H1 (cell line): ENCODE data around the gene NUTM1. TPM values are rescaled to one million over a fixed set of nuclear protein-coding genes. Genes with fewer than 3 reads are reported as not detected.

ENCODE experiments used
- CTCF ChIA-PET: fragments of 300-600 bp; sonication (Branson Sonifier 250); formaldehyde crosslinking; loops from one replicate; lab custom pipeline; 2021; ENCODE audit not compliant: partially characterized antibody; lab: Charles Lee
- POLR2A ChIA-PET: fragments of 300-600 bp; sonication (Branson Sonifier 250); formaldehyde crosslinking; loops from one replicate; lab custom pipeline; 2021; ENCODE audit warnings: inconsistent platforms; ENCODE audit not compliant: partially characterized antibody; lab: Charles Lee
- DNase-seq, 2 experiments: peaks; one replicate each; pipeline versions ENCODE4 v3.0.0 to v3.0.0-alpha.2; 2010 to 2022; ENCODE audit warnings: low spot score in 2 of 2, low read depth in 1 of 2, mixed read lengths in 1 of 2
- FAIRE-seq: peaks from 2 replicates; lab custom pipeline; 2011; peaks lifted over from hg19 to GRCh38; lab: Jason Lieb, UNC
- H2AFZ ChIP-seq: 2 replicates; pipeline ENCODE4 v1.8.1; 2012; ENCODE audit warnings: low read length, inconsistent platforms
- H2AK5ac ChIP-seq: 2 replicates; pipeline ENCODE4 v1.6.1; 2013; ENCODE audit warnings: low read depth, low read length
- H2BK120ac ChIP-seq: replicated peaks from 2 replicates; pipeline ENCODE3; 2013; ENCODE audit warnings: low read depth, low read length, inconsistent platforms
- H2BK12ac ChIP-seq: 2 replicates; pipeline ENCODE4 v1.6.1; 2013; ENCODE audit warnings: low read depth, low read length
- H2BK15ac ChIP-seq: 2 replicates; pipeline ENCODE4 v1.6.1; 2013; ENCODE audit warnings: low read length
- H2BK20ac ChIP-seq: 2 replicates; pipeline ENCODE4 v1.6.1; 2013; ENCODE audit warnings: low read length
- H2BK5ac ChIP-seq: 2 replicates; pipeline ENCODE4 v1.6.1; 2013; ENCODE audit warnings: low read depth, low read length
- H3K14ac ChIP-seq: 2 replicates; pipeline ENCODE4 v1.6.1; 2013; ENCODE audit warnings: inconsistent platforms; ENCODE audit not compliant: insufficient read length
- H3K18ac ChIP-seq: 2 replicates; pipeline ENCODE4 v1.6.1; 2013; ENCODE audit warnings: low read length; ENCODE audit errors: extremely low read depth
- H3K23ac ChIP-seq: 2 replicates; pipeline ENCODE4 v1.6.1; 2013; ENCODE audit warnings: inconsistent platforms; ENCODE audit not compliant: insufficient read length
- H3K23me2 ChIP-seq: 2 replicates; pipeline ENCODE4 v1.6.1; 2013; ENCODE audit warnings: low read depth, low read length
- H3K27ac ChIP-seq: 2 replicates; pipeline ENCODE4 v1.6.1; 2011; ENCODE audit warnings: low read depth, low read length, inconsistent platforms
- H3K27me3 ChIP-seq, 4 experiments: replicated peaks in 1 of 4; 1 replicate in 1 of 4; 2 replicates in 3 of 4; pipeline versions ENCODE4 v1.6.1 to v1.8.1; 2011 to 2013; ENCODE audit warnings: low read length in 3 of 4, mild to moderate bottlenecking in 3 of 4, inconsistent platforms in 2 of 4, mixed read lengths in 2 of 4, moderate library complexity in 1 of 4; ENCODE audit not compliant: control insufficient read depth in 3 of 4, insufficient read depth in 3 of 4; ENCODE audit errors: extremely low read depth in 1 of 4
- H3K36me3 ChIP-seq, 4 experiments: 2 replicates each; pipeline versions ENCODE4 v1.6.1 to v1.8.1; 2011 to 2013; ENCODE audit warnings: mild to moderate bottlenecking in 4 of 4, low read length in 3 of 4, moderate library complexity in 2 of 4, control low read depth in 1 of 4, inconsistent platforms in 1 of 4; ENCODE audit not compliant: insufficient read depth in 4 of 4, control insufficient read depth in 2 of 4
- H3K4ac ChIP-seq: replicated peaks from 2 replicates; pipeline ENCODE3; 2013; ENCODE audit warnings: low read length, low read depth, mixed read lengths, inconsistent platforms; ENCODE audit not compliant: insufficient read length
- H3K4me1 ChIP-seq, 4 experiments: replicated peaks in 1 of 4; 1 replicate in 1 of 4; 2 replicates in 3 of 4; pipeline versions ENCODE4 v1.6.1 to v1.8.1; 2011 to 2013; ENCODE audit warnings: low read length in 3 of 4, inconsistent platforms in 2 of 4, mixed read lengths in 1 of 4; ENCODE audit not compliant: insufficient read depth in 4 of 4, control insufficient read depth in 3 of 4
- H3K4me2 ChIP-seq, 2 experiments: 2 replicates each; pipeline versions ENCODE4 v1.6.1 to v1.8.1; 2011 to 2013; ENCODE audit warnings: low read depth in 2 of 2, low read length in 2 of 2, control low read depth in 1 of 2, inconsistent platforms in 1 of 2, mild to moderate bottlenecking in 1 of 2; ENCODE audit not compliant: insufficient read depth in 1 of 2
- H3K4me3 ChIP-seq, 4 experiments: fragments of 200-600, 300-600 bp in 1 of 4; sonication (generic), shearing (Covaris generic), sonication (Bioruptor Twin) in 1 of 4; 2 replicates each; pipeline versions ENCODE4 v1.5.1 to v1.8.1; 2011 to 2016; ENCODE audit warnings: low read length in 4 of 4, low read depth in 3 of 4, control low read depth in 2 of 4, inconsistent platforms in 2 of 4, mild to moderate bottlenecking in 2 of 4, mixed read lengths in 1 of 4, moderate library complexity in 1 of 4; ENCODE audit not compliant: insufficient read depth in 2 of 4; ENCODE audit errors: extremely low read depth in 1 of 4
- H3K56ac ChIP-seq: replicated peaks from 2 replicates; pipeline ENCODE3; 2013; ENCODE audit warnings: low read depth, mild to moderate bottlenecking, mixed read lengths, low read length, inconsistent platforms; ENCODE audit not compliant: insufficient read length
- H3K79me1 ChIP-seq: 2 replicates; pipeline ENCODE4 v1.6.1; 2013; ENCODE audit warnings: low read depth, low read length, control low read depth
- H3K79me2 ChIP-seq, 2 experiments: 2 replicates each; pipeline versions ENCODE4 v1.6.1 to v1.8.1; 2012 to 2013; ENCODE audit warnings: low read length in 2 of 2, mild to moderate bottlenecking in 2 of 2, inconsistent platforms in 1 of 2; ENCODE audit not compliant: insufficient read depth in 2 of 2, control insufficient read depth in 1 of 2
- H3K9ac ChIP-seq, 4 experiments: replicated peaks in 1 of 4; 1 replicate in 1 of 4; 2 replicates in 3 of 4; pipeline versions ENCODE4 v1.6.1 to v1.8.1; 2011 to 2013; ENCODE audit warnings: low read depth in 3 of 4, low read length in 3 of 4, control low read depth in 2 of 4, mild to moderate bottlenecking in 2 of 4, moderate library complexity in 2 of 4, inconsistent platforms in 1 of 4; ENCODE audit errors: extremely low read depth in 1 of 4
- H3K9me3 ChIP-seq, 2 experiments: 2 replicates each; pipeline versions ENCODE4 v1.6.1 to v1.8.1; 2012 to 2013; ENCODE audit warnings: mild to moderate bottlenecking in 2 of 2, moderate library complexity in 2 of 2, control low read depth in 1 of 2, inconsistent platforms in 1 of 2, low read depth in 1 of 2, low read length in 1 of 2, mixed read lengths in 1 of 2; ENCODE audit not compliant: insufficient read depth in 2 of 2
- H4K20me1 ChIP-seq, 2 experiments: replicated peaks in 1 of 2; 2 replicates each; pipeline versions ENCODE3 to v1.8.1; 2011 to 2013; ENCODE audit warnings: inconsistent platforms in 2 of 2, low read length in 2 of 2, mild to moderate bottlenecking in 1 of 2; ENCODE audit not compliant: insufficient read depth in 2 of 2, control insufficient read depth in 1 of 2
- H4K5ac ChIP-seq: 2 replicates; pipeline ENCODE4 v1.6.1; 2013; ENCODE audit warnings: low read length, low read depth, mixed read lengths, inconsistent platforms; ENCODE audit not compliant: insufficient read length
- H4K8ac ChIP-seq: 2 replicates; pipeline ENCODE4 v1.8.0; 2013; ENCODE audit warnings: mild to moderate bottlenecking, moderate library complexity, low read length, inconsistent platforms; ENCODE audit not compliant: insufficient read depth; ENCODE audit errors: extremely low read depth
- H4K91ac ChIP-seq: replicated peaks from 2 replicates; pipeline ENCODE3; 2013; ENCODE audit warnings: low read length, mixed read lengths, inconsistent platforms; ENCODE audit not compliant: insufficient read length
- EP300 ChIP-seq, 2 experiments: IDR thresholded peaks; 1 replicate in 1 of 2; 2 replicates in 1 of 2; pipeline ENCODE4 v1.6.1; 2011 to 2012; ENCODE audit warnings: low read depth in 2 of 2, low read length in 2 of 2, mild to moderate bottlenecking in 2 of 2, borderline replicate concordance in 1 of 2, inconsistent platforms in 1 of 2, moderate library complexity in 1 of 2
- NANOG ChIP-seq: IDR thresholded peaks from 2 replicates; pipeline ENCODE4 v1.6.1; 2011; ENCODE audit warnings: low read length, low read depth, mild to moderate bottlenecking, inconsistent platforms; ENCODE audit not compliant: insufficient read depth, poor library complexity, severe bottlenecking
- POLR2A ChIP-seq, 2 experiments: IDR thresholded peaks; 1 replicate in 1 of 2; 2 replicates in 1 of 2; pipeline ENCODE4 v1.6.1; 2011; ENCODE audit warnings: low read depth in 2 of 2, low read length in 2 of 2, mild to moderate bottlenecking in 2 of 2; ENCODE audit errors: control extremely low read depth in 1 of 2
- SIRT6 ChIP-seq: IDR thresholded peaks from one replicate; pipeline ENCODE4 v1.7.1; 2012; ENCODE audit warnings: low read length, inconsistent platforms
- SP1 ChIP-seq: IDR thresholded peaks from 2 replicates; pipeline ENCODE4 v1.6.1; 2011; ENCODE audit warnings: low read depth, low read length
- TAF7 ChIP-seq: optimal IDR thresholded peaks from 2 replicates; pipeline ENCODE3; 2011; ENCODE audit warnings: low read depth, mild to moderate bottlenecking, inconsistent platforms, low read length, moderate library complexity, borderline replicate concordance
- ZNF274 ChIP-seq: IDR thresholded peaks from 2 replicates; pipeline ENCODE4 v1.7.0; 2012; ENCODE audit warnings: low read length, borderline replicate concordance; ENCODE audit errors: extremely low read depth
- WGBS, 2 experiments: shearing (Covaris generic) in 1 of 2; methylation state at CpG; one replicate each; pipeline versions ENCODE4 v1.1.6 to v1.1.7; 2013 to 2015; ENCODE audit warnings: low lambda C conversion rate in 2 of 2, mixed read lengths in 2 of 2, inconsistent platforms in 1 of 2, low coverage in 1 of 2, missing lambda C conversion rate in 1 of 2; ENCODE audit not compliant: insufficient replicate concordance in 2 of 2, insufficient coverage in 1 of 2, insufficient read length in 1 of 2; ENCODE audit errors: extremely low coverage in 1 of 2, missing lambda C conversion rate in 1 of 2; 5-methylcytosine and 5-hydroxymethylcytosine counted together
- polyA plus RNA-seq, 7 experiments: library from polyadenylated mRNA; depleted of rRNA in 3 of 7; stranded (reverse) in 5 of 7; unstranded in 2 of 7; fragments of >200 nt in 5 of 7; fragments of 200-250 nt in 2 of 7; gene quantifications; 1 replicate in 5 of 7; 2 replicates in 1 of 7; 4 replicates in 1 of 7; pipeline versions ENCODE4 v1.2.1 to v1.2.3, GENCODE V29; 2011 to 2013; ENCODE audit warnings: missing spikeins in 2 of 7, mixed read lengths in 2 of 7
- total RNA-seq: library from RNA; stranded (reverse); fragmentation: NEBNext Ultra II Directional; extraction: Animal tissue kit (Norgen Biotek cat#: 25700); gene quantifications from 2 replicates; pipeline ENCODE4 v1.2.1, GENCODE V29; 2021

The NUTM1 gene
- total and polyA plus RNA-seq, 2 of the 8 experiments (the other 6 are each of a cell fraction or from before 2014, with no cell fraction given): 0.39 to 0.60 TPM

DNA sequence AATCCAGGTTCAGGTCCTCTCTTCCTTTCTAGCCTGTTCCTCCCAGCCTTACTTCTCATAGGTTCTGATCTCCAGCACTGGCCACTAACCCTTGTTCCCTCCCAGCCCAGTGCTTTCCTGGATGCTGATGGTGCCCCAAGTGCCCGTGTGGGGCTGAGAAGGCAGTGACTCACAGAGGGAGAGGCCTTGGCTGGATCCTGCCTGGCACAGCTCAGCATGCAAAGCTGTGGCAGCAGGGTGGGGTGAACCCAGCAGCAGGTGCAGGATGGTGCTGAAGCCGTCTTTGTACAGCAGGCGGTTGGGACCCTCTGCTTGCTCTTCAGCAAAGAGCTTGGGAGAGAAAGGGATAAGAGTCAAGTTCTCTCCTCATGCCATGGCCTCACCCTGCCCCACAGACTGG lies 16.3 kb downstream of the NUTM1 start:
- peaks cover 0 to 3% of the 10 kb centered on the region in 2 experiments; a peak in 1 of 4 replicates for H3K79me2 ChIP-seq
- no peak overlapping the region for H3K23ac ChIP-seq
- no peak overlapping the region for H3K14ac ChIP-seq
- H3K4me2 ChIP-seq: no peak overlapping the region
- H3K36me3 ChIP-seq: peaks cover 7 to 49% (median 36%) of the 10 kb centered on the region in 4 experiments
- H3K27me3 ChIP-seq: no peaks in the 10 kb centered on the region
- POLR2A ChIA-PET: interaction anchor here (0.7 to 1.6 kb wide), 3 partner anchors 10 to 21 kb away, joined by 3 to 4 read pairs (median 4); partner anchors contain the start of genes NOP10 and SLC12A6
- no peak overlapping the region for H3K56ac ChIP-seq
- H3K9me3 ChIP-seq: no peaks in the 10 kb centered on the region
- no peaks in the 10 kb centered on the region for H3K4me1 ChIP-seq
- no peak overlapping the region for H2BK20ac ChIP-seq
- H2BK12ac ChIP-seq: no peak overlapping the region
- H2BK5ac ChIP-seq: no peak overlapping the region
- H3K4ac ChIP-seq: no peak overlapping the region
- no peak overlapping the region for H4K91ac ChIP-seq
- no peak overlapping the region for H4K8ac ChIP-seq
- FAIRE-seq: no peak
- H3K18ac ChIP-seq: no peak overlapping the region
- DNase-seq: no peak
- no peak overlapping the region for H2BK15ac ChIP-seq
- peaks cover 3 to 4% of the 10 kb centered on the region in 2 experiments for H4K20me1 ChIP-seq
- no peak overlapping the region for H2AK5ac ChIP-seq
- no peak overlapping the region for H3K4me3 ChIP-seq
- H2BK120ac ChIP-seq: no peak overlapping the region
- H3K79me1 ChIP-seq: 0 out of 2 replicates have a peak, but pooled peaks cover 2% of the 10 kb centered on the region
- 89% methylated on average over 3 of the region's 3 CpGs; no CpG with 5 or more reads in 1 of the 2 experiments for WGBS, 2 experiments
- CTCF ChIA-PET: interaction anchor here (0.6 to 3.3 kb wide), 7 partner anchors 11 to 231 kb away, joined by 3 to 34 read pairs (median 4); partner anchors contain the start of genes NOP10 and NUTM1
- TF ChIP-seq SP1 (no peak), ZNF274 (no peak), TAF7 (no peak), POLR2A (IDR thresholded peaks at IDR 0.05; ENCODE audit: control extremely low read depth in 1 of 2, low read depth in 2 of 2, low read length in 2 of 2) (no peak), EP300 (IDR thresholded peaks at IDR 0.05; ENCODE audit: borderline replicate concordance in 1 of 2, low read depth in 2 of 2, low read length in 2 of 2) (no peak), SIRT6 (no peak), NANOG (no peak)
- no peak overlapping the region for H4K5ac ChIP-seq
- H3K27ac ChIP-seq: no peak overlapping the region
- no peaks in the 10 kb centered on the region for H3K23me2 ChIP-seq
- no peak overlapping the region for H3K9ac ChIP-seq
- H2AFZ ChIP-seq: no peak overlapping the region
